PC-3 (cell line): ENCODE results near the gene EYS. TPM values are rescaled to one million over a fixed set of nuclear protein-coding genes. Genes with fewer than 3 reads are reported as not detected.

Experiments used
- ATAC-seq: fragments of 200-7000 bp; cut with Tn5 transposase; 2 replicates; pipeline ENCODE4 v1.9.1; 2020; ENCODE audit warnings: mild to moderate bottlenecking, moderate library complexity
- BruUV-seq: library from RNA; stranded (reverse); fragments of 400-500 nt; replicated peaks from 2 replicates; lab custom pipeline; 2021; lab: Mats Ljungman, UMichigan
- CTCF ChIA-PET: fragments of 300-600 bp; sonication (Branson Sonifier 250); formaldehyde crosslinking; loops from one replicate; lab custom pipeline; 2022; ENCODE audit warnings: antibody characterized with exemption; lab: Charles Lee
- POLR2A ChIA-PET: fragments of 300-600 bp; sonication (Branson Sonifier 250); formaldehyde crosslinking; loops from one replicate; lab custom pipeline; 2022; ENCODE audit warnings: antibody characterized with exemption; ENCODE audit not compliant: unreplicated experiment; lab: Charles Lee
- DNase-seq: peaks from one replicate; pipeline ENCODE4 v3.0.0-alpha.2; 2015
- H2AFZ ChIP-seq: fragments of 300-600 bp; sonication (generic); 2 replicates; pipeline ENCODE4 v1.6.0; 2016; ENCODE audit warnings: antibody characterized with exemption, low read length
- H3F3A ChIP-seq: fragments of 300-600 bp; sonication (generic); one replicate; pipeline ENCODE4 v1.6.0; 2017; ENCODE audit warnings: antibody characterized with exemption, low read length, control low read depth, mild to moderate bottlenecking; ENCODE audit not compliant: unreplicated experiment
- H3K27ac ChIP-seq: fragments of 300-600 bp; sonication (generic); 2 replicates; pipeline ENCODE4 v1.5.1; 2016; ENCODE audit warnings: mild to moderate bottlenecking, low read length
- H3K27me3 ChIP-seq: fragments of 300-600 bp; sonication (generic); 2 replicates; pipeline ENCODE4 v1.6.1; 2016; ENCODE audit warnings: low read length, mixed read lengths
- H3K36me3 ChIP-seq: fragments of 300-600 bp; sonication (generic); 2 replicates; pipeline ENCODE4 v1.6.1; 2016; ENCODE audit warnings: low read depth, mixed run types, low read length, mixed read lengths
- H3K4me1 ChIP-seq: fragments of 300-600 bp; sonication (generic); 2 replicates; pipeline ENCODE4 v1.5.1; 2016; ENCODE audit warnings: low read length; ENCODE audit not compliant: insufficient read depth
- H3K4me2 ChIP-seq: fragments of 300-600 bp; sonication (generic); 2 replicates; pipeline ENCODE4 v1.6.0; 2016; ENCODE audit warnings: low read length
- H3K4me3 ChIP-seq: fragments of 300-600 bp; sonication (generic); 2 replicates; pipeline ENCODE4 v1.5.1; 2016; ENCODE audit warnings: mild to moderate bottlenecking, low read length, mixed read lengths
- H3K79me2 ChIP-seq: fragments of 300-600 bp; sonication (generic); 2 replicates; pipeline ENCODE4 v1.6.1; 2017; ENCODE audit warnings: low read length, mixed read lengths
- H3K9ac ChIP-seq: fragments of 300-600 bp; sonication (generic); 2 replicates; pipeline ENCODE4 v1.6.0; 2016; ENCODE audit warnings: mild to moderate bottlenecking, low read length
- H3K9me2 ChIP-seq: fragments of 300-600 bp; sonication (generic); replicated peaks from 2 replicates; pipeline ENCODE4 v1.6.1; 2016; ENCODE audit warnings: mixed run types, low read length, mixed read lengths
- H3K9me3 ChIP-seq: fragments of 300-600 bp; sonication (generic); 2 replicates; pipeline ENCODE4 v1.6.1; 2016; ENCODE audit warnings: low read length, mixed read lengths
- H4K20me1 ChIP-seq: fragments of 300-600 bp; sonication (generic); 2 replicates; pipeline ENCODE4 v1.6.1; 2016; ENCODE audit warnings: low read length, mixed read lengths
- EZH2 ChIP-seq: fragments of 300-600 bp; sonication (generic); IDR thresholded peaks from one replicate; pipeline ENCODE4 v1.6.1; 2017; ENCODE audit warnings: antibody characterized with exemption, mild to moderate bottlenecking, low read length; ENCODE audit not compliant: unreplicated experiment
- EZH2phosphoT487 ChIP-seq: fragments of 300-600 bp; sonication (generic); IDR thresholded peaks from 2 replicates; pipeline ENCODE4 v1.6.1; 2018; ENCODE audit warnings: mild to moderate bottlenecking, antibody characterized with exemption, low read length, borderline replicate concordance
- intact Hi-C: fragments of 100-400 bp; cut with micrococcal nuclease; formaldehyde crosslinking; loops from 2 replicates; pipeline ENCODE4 v1.9.0; 2023
- total RNA-seq: library from RNA; depleted of rRNA; stranded (reverse); fragments of >200 nt; gene quantifications from 2 replicates; pipeline ENCODE4 v1.2.3, GENCODE V29; 2014
- TF ChIP-seq, protein P1 (sequence below): fragments of 300-600 bp; sonication (generic); conservative IDR thresholded peaks from 2 replicates; pipeline ENCODE4 v1.5.1; 2017; ENCODE audit warnings: antibody characterized with exemption, low read depth, mild to moderate bottlenecking, low read length

EYS gene
- total RNA-seq, 1 experiment from 2014 or later: 0.07 TPM

DNA sequence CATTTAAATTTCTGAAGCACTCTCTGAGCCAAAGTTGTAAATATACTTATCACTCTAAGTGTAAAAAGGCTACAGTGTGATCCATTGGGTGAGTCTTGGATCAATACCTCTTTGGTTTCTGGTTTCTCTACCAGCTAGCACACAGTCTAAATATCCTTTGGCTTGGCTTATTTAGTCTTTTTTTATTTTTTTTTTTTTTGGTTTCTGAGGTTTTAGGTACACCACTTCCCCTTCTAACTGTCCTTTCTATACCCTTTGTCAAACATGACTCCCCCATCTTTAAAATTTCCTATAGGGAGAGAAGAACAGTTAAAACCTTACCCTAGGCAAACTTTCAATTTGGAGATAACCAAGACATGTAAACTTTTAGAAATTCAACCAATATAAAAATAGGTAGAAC is 1692.4 kb downstream of the EYS start:
- H3K9ac ChIP-seq: no peak overlapping the region
- no peak overlapping the region for H3K4me3 ChIP-seq
- ATAC-seq (no peak), DNase-seq (no peak)
- no peak overlapping the region for H3K4me2 ChIP-seq
- H3K36me3 ChIP-seq: no peaks in the 10 kb centered on the region
- TF ChIP-seq EZH2 (no peak), EZH2phosphoT487 (no peak)
- TF ChIP-seq, protein P1, sequence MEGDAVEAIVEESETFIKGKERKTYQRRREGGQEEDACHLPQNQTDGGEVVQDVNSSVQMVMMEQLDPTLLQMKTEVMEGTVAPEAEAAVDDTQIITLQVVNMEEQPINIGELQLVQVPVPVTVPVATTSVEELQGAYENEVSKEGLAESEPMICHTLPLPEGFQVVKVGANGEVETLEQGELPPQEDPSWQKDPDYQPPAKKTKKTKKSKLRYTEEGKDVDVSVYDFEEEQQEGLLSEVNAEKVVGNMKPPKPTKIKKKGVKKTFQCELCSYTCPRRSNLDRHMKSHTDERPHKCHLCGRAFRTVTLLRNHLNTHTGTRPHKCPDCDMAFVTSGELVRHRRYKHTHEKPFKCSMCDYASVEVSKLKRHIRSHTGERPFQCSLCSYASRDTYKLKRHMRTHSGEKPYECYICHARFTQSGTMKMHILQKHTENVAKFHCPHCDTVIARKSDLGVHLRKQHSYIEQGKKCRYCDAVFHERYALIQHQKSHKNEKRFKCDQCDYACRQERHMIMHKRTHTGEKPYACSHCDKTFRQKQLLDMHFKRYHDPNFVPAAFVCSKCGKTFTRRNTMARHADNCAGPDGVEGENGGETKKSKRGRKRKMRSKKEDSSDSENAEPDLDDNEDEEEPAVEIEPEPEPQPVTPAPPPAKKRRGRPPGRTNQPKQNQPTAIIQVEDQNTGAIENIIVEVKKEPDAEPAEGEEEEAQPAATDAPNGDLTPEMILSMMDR: no peak
- H3K4me1 ChIP-seq: peaks cover 4% of the 10 kb centered on the region; the same call in 1 of the 2 replicates
- no peaks in the 10 kb centered on the region for H3F3A ChIP-seq
- no peaks in the 10 kb centered on the region for H3K9me3 ChIP-seq
- H4K20me1 ChIP-seq: no peaks in the 10 kb centered on the region
- intact Hi-C loops: loop anchor here (5.0 to 10.0 kb wide), 4 partner anchors 90 to 823 kb away; no protein-coding TSS in a partner anchor
- no TSS peak for BruUV-seq
- no peaks in the 10 kb centered on the region for H3K79me2 ChIP-seq
- H3K27ac ChIP-seq: no peak overlapping the region
- ChIA-PET POLR2A (interaction anchor here (0.6 kb wide), 1 partner anchor 319 kb away, joined by 3 read pairs; no protein-coding TSS in a partner anchor), CTCF (no interaction called here)
- no peaks in the 10 kb centered on the region for H3K27me3 ChIP-seq
- H2AFZ ChIP-seq: no peak overlapping the region
- no peaks in the 10 kb centered on the region for H3K9me2 ChIP-seq

DNA sequence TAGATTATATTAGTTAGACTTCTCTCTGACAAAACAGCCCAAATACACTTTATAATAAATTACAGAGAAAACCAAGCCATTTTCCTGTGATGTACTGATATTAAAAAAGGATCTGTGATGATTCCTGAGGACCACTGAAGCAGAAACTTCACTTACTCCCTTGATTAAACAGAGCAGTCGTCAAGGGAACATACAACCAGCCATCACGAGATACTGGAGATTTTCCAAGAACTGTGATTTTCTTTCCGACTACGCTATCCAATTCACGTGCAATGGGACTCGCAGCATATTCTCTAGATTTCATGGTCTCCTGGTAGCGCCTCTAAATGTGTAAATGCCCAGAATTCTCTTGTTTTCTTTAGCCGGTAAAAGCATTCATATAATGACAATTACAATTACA is 1694.0 kb downstream of the EYS start:
- BruUV-seq: no TSS peak
- Histone ChIP-seq H3K9me2 (no peaks in the 10 kb centered on the region), H3K9ac (no peak overlapping the region), H3K36me3 (no peaks in the 10 kb centered on the region), H3K79me2 (no peaks in the 10 kb centered on the region), H3K4me1 (peaks cover 4% of the 10 kb centered on the region; the same call in 1 of the 2 replicates), H3F3A (no peaks in the 10 kb centered on the region), H3K27ac (no peak overlapping the region), H4K20me1 (no peaks in the 10 kb centered on the region), H3K4me2 (no peak overlapping the region), H3K4me3 (no peak overlapping the region), H2AFZ (0 out of 2 replicates have a peak overlapping the region, but pooled peaks have one; percentile 7), H3K27me3 (no peaks in the 10 kb centered on the region), H3K9me3 (no peaks in the 10 kb centered on the region)
- CTCF ChIA-PET: interaction anchor here (1.5 kb wide), 1 partner anchor 268 kb away, joined by 5 read pairs; no protein-coding TSS in a partner anchor
- DNase-seq (no peak), ATAC-seq (no peak)
- intact Hi-C loops: loop anchor here (5.0 to 10.0 kb wide), 4 partner anchors 88 to 824 kb away; no protein-coding TSS in a partner anchor
- TF ChIP-seq, protein P1: no peak
- no peak for TF ChIP-seq EZH2phosphoT487
- no peak for TF ChIP-seq EZH2
- POLR2A ChIA-PET: no interaction called here
